ENCODE data around the gene CSRP3.

Gene CSRP3

GRCh38 chr11:19185516-19186052 lies 16.2 kb downstream of the CSRP3 start:
- Histone ChIP-seq H3K4me3 (ENCODE audit: low read length, poor library complexity, severe bottlenecking) (no peak overlapping the region), H3K27me3 (ENCODE audit: insufficient read depth, low read length, poor library complexity, severe bottlenecking) (no peaks in the 10 kb centered on the region), H3K79me2 (ENCODE audit: insufficient read depth, low read length) (no peaks in the 10 kb centered on the region), H3F3A (ENCODE audit: low read depth) (no peaks in the 10 kb centered on the region), H3K9me2 (replicated peaks; ENCODE audit: low read depth, low read length) (no peaks in the 10 kb centered on the region), H3K4me1 (ENCODE audit: insufficient read depth, low read length, poor library complexity, severe bottlenecking) (peaks cover 20% of the 10 kb centered on the region), H2AFZ (ENCODE audit: low read length) (no peak overlapping the region), H3K9ac (ENCODE audit: low read depth, low read length, poor library complexity, severe bottlenecking) (no peak overlapping the region), H3K4me2 (ENCODE audit: low read depth, low read length, poor library complexity, severe bottlenecking) (no peak overlapping the region), H4K20me1 (ENCODE audit: insufficient read depth, low read length, poor library complexity, severe bottlenecking) (no peaks in the 10 kb centered on the region), H3K9me3 (ENCODE audit: insufficient read depth, low read depth, low read length) (no peaks in the 10 kb centered on the region), H3K36me3 (ENCODE audit: insufficient read depth, low read length) (no peaks in the 10 kb centered on the region)
- no peak for TF ChIP-seq CTCF (conservative IDR thresholded peaks at IDR 0.05; ENCODE audit: low read length)

GRCh38 chr11:19185036-19185435 lies 16.7 kb downstream of the CSRP3 start:
- no peak overlapping the region for H2AFZ ChIP-seq (ENCODE audit: low read length)
- H3K9me2 ChIP-seq (replicated peaks; ENCODE audit: low read depth, low read length), result no peaks in the 10 kb centered on the region
- H3K79me2 ChIP-seq (ENCODE audit: insufficient read depth, low read length), result no peaks in the 10 kb centered on the region
- no peaks in the 10 kb centered on the region for H3K9me3 ChIP-seq (ENCODE audit: insufficient read depth, low read depth, low read length)
- no peak overlapping the region for H3K9ac ChIP-seq (ENCODE audit: low read depth, low read length, poor library complexity, severe bottlenecking)
- H3K4me3 ChIP-seq (ENCODE audit: low read length, poor library complexity, severe bottlenecking), result no peak overlapping the region
- H3K36me3 ChIP-seq (ENCODE audit: insufficient read depth, low read length), result no peaks in the 10 kb centered on the region
- H3K4me1 ChIP-seq (ENCODE audit: insufficient read depth, low read length, poor library complexity, severe bottlenecking), result peaks cover 21% of the 10 kb centered on the region
- H3F3A ChIP-seq (ENCODE audit: low read depth), result no peaks in the 10 kb centered on the region
- H3K27me3 ChIP-seq (ENCODE audit: insufficient read depth, low read length, poor library complexity, severe bottlenecking), result no peaks in the 10 kb centered on the region
- no peaks in the 10 kb centered on the region for H4K20me1 ChIP-seq (ENCODE audit: insufficient read depth, low read length, poor library complexity, severe bottlenecking)
- TF ChIP-seq EZH2phosphoT487 (IDR thresholded peaks at IDR 0.05; ENCODE audit: borderline replicate concordance) (no peak), CTCF (conservative IDR thresholded peaks at IDR 0.05; ENCODE audit: low read length) (no peak)
- H3K4me2 ChIP-seq (ENCODE audit: low read depth, low read length, poor library complexity, severe bottlenecking), result no peak overlapping the region

- Histone ChIP-seq H4K20me1 (ENCODE audit: insufficient read depth, low read length, poor library complexity, severe bottlenecking) (no peaks in the 10 kb centered on the region), H3K4me2 (ENCODE audit: low read depth, low read length, poor library complexity, severe bottlenecking) (no peak overlapping the region), H3K9me3 (ENCODE audit: insufficient read depth, low read depth, low read length) (no peaks in the 10 kb centered on the region), H3K36me3 (ENCODE audit: insufficient read depth, low read length) (no peaks in the 10 kb centered on the region), H3F3A (ENCODE audit: low read depth) (no peaks in the 10 kb centered on the region), H3K27me3 (ENCODE audit: insufficient read depth, low read length, poor library complexity, severe bottlenecking) (no peaks in the 10 kb centered on the region), H3K9me2 (replicated peaks; ENCODE audit: low read depth, low read length) (no peaks in the 10 kb centered on the region), H2AFZ (ENCODE audit: low read length) (no peak overlapping the region), H3K79me2 (ENCODE audit: insufficient read depth, low read length) (no peaks in the 10 kb centered on the region), H3K9ac (ENCODE audit: low read depth, low read length, poor library complexity, severe bottlenecking) (no peak overlapping the region), H3K4me1 (ENCODE audit: insufficient read depth, low read length, poor library complexity, severe bottlenecking) (peaks cover 21% of the 10 kb centered on the region), H3K4me3 (ENCODE audit: low read length, poor library complexity, severe bottlenecking) (no peak overlapping the region)
- TF ChIP-seq CTCF (conservative IDR thresholded peaks at IDR 0.05; ENCODE audit: low read length), result no peak
- no peak for TF ChIP-seq EZH2phosphoT487 (IDR thresholded peaks at IDR 0.05; ENCODE audit: borderline replicate concordance)
These were observed 18.1 kb downstream of the CSRP3 start for GRCh38 chr11:19183646-19184045.

Measured in Loucy (cell line).